ENCODE data around the gene LRG1. TPM values are rescaled to one million over a fixed set of nuclear protein-coding genes. Genes with fewer than 3 reads are reported as not detected.

LRG1 gene
- total and polyA plus RNA-seq, 2 of the 13 experiments (the other 11 are each of a cell fraction or from before 2014, with no cell fraction given) = 12.0 to 39.3 TPM

DNA sequence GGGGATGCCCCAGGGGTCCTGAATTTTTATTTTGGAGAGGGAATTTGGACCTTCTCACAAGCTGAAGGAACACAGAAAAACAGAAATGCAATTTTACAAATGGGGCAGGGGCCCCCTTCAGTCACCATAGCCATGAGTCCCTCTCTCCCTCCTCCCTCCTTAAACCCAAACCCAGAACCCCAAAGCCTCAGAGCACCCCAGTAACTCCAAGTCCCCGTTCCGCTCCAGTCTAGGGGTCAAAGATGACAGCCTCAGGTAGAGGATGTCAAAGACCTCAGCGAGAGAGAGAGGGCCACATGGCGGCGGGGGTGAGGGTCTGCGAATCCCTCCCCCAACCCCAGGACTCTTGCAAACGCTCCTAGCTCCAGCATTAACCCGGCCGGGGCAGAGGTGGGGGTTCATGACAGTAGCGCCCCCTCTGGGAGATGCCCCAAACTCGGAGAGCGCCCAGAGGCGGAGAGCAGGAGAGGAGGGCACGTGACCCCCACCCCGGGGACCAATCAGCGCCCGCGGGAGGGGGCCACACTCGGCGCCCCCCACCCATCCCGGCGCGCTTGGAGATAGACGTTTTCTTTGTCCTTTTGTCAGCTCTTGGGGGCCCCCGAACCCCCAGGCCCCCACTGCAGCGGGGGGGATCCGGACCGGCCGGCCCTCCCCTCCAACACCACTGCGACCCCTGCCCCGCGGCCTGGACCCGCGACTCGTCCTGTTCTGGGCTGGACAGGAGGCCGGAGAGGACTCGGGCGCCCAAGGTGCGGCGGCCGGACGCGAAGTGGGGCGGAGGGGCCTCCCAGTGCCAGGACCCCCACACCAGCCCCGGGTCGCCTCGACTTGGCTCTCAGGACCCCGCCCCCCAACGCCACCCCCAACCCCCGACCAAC lies 40.4 kb upstream of the LRG1 start (continued):
- TF ChIP-seq HES4 (CRISPR knock-in tag; IDR thresholded peaks at IDR 0.05; ENCODE audit: borderline replicate concordance) (no peak), NR2F2 (IDR thresholded peaks at IDR 0.05; ENCODE audit: borderline replicate concordance, low read depth) (no peak), ZNF816 (CRISPR knock-in tag; IDR thresholded peaks at IDR 0.05; ENCODE audit: borderline replicate concordance) (no peak), CBX5 (CRISPR knock-in tag; IDR thresholded peaks at IDR 0.05; ENCODE audit: borderline replicate concordance) (0 out of 2 replicates have a peak, but pooled peaks have one; percentile 25), HDAC1 (CRISPR knock-in tag; IDR thresholded peaks at IDR 0.05) (0 out of 2 replicates have a peak, but pooled peaks have one; percentile 43)

DNA sequence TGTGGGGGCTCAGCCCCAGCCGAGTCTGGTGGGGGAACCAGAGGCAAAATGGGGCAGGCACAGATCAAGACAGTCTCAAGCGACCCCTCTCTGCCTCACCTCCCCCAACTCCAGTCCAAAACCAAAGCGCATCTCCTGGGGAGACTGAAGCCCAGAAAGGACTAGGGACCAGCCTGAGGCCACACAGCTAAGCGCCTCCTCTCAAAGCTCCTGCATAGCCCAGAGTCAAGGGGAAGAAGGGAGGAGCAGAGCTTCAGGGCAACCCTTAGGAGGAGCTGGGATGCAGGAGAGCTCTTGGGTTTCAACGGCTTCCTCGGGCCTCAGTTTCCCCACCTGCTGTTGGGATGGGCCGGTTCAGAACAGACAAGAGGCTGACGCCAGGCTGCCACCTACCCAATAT lies 39.6 kb upstream of the LRG1 start:
- Histone ChIP-seq H3K79me2 (ENCODE audit: insufficient read depth, low read length) (peaks cover 58% of the 10 kb centered on the region), H3K36me3 (replicated peaks in 1 of 2; ENCODE audit: control insufficient read depth in 1 of 2, insufficient read depth in 2 of 2, low read length in 2 of 2) (peaks cover 1 to 10% of the 10 kb centered on the region in 2 experiments; a peak in 3 of 5 replicates), H3K4me3 (replicated peaks in 1 of 3; ENCODE audit: insufficient read depth in 1 of 3, low read depth in 2 of 3, low read length in 3 of 3) (peak overlapping the region in 1 of 3 experiments; percentile 84; a peak in 1 of 6 replicates), H3K9ac (ENCODE audit: insufficient read depth, low read depth, low read length) (peak overlapping the region; percentile 76; the same call in 1 of the 2 replicates), H3K4me1 (ENCODE audit: insufficient read depth, low read length) (peaks cover 77% of the 10 kb centered on the region), H3K4me2 (ENCODE audit: low read depth, low read length) (peak overlapping the region; percentile 90), H3K9me3 (ENCODE audit: low read length) (no peaks in the 10 kb centered on the region), H2AFZ (ENCODE audit: low read length) (no peak overlapping the region), H3K27me3 (ENCODE audit: control insufficient read depth in 1 of 2, insufficient read depth in 2 of 2, low read length in 2 of 2) (no peaks in the 10 kb centered on the region), H3K27ac (ENCODE audit: extremely low read length, insufficient read depth, low read length) (peak overlapping the region; percentile 74), H4K20me1 (ENCODE audit: insufficient read depth, low read length) (peaks cover 42% of the 10 kb centered on the region)
- WGBS (ENCODE audit: low lambda C conversion rate) = no CpG with 5 or more reads among the region's 8 CpGs
- BruUV-seq (replicated peaks) = no TSS peak
- ChIA-PET POLR2A (interaction anchor here (1.4 kb wide), 1 partner anchor 12 kb away, joined by 3 read pairs; no protein-coding TSS in a partner anchor), CTCF (ENCODE audit: low intra/inter-chr PET ratio, low total read pairs) (no interaction called here)
- DNase-seq (ENCODE audit: low spot score) (no peak), FAIRE-seq (no peak), ATAC-seq (no peak)
- intact Hi-C loops (cut with micrococcal nuclease; ENCODE audit: unreplicated experiment) = no loop called here
- in situ Hi-C loops (cut with HindIII; ENCODE audit: extremely low pct_ligation_motif_present, low pct_unique_long_range_greater_than_20kb) = loop anchor here (5.0 kb wide), 1 partner anchor 58 kb away; the partner anchor contains the start of gene TNFAIP8L1
- TF ChIP-seq PHF5A (CRISPR knock-in tag; IDR thresholded peaks at IDR 0.05; ENCODE audit: low read depth, unreplicated experiment) (no peak), MXI1 (IDR thresholded peaks at IDR 0.05; ENCODE audit: borderline replicate concordance, low read depth, low read length) (no peak), MIXL1 (CRISPR knock-in tag; IDR thresholded peaks at IDR 0.05) (no peak), ZNF768 (CRISPR knock-in tag; IDR thresholded peaks at IDR 0.05) (peak; percentile 95), SMYD3 (CRISPR knock-in tag; IDR thresholded peaks at IDR 0.05) (no peak)
